K562 (cell line): ENCODE results near the gene RNF114. TPM values are rescaled to one million over a fixed set of nuclear protein-coding genes. Genes with fewer than 3 reads are reported as not detected.

Source experiments
- ELF2 ChIP-seq: fragments of 250-450 bp; sonication (Bioruptor Pico); IDR thresholded peaks from 2 replicates; pipeline ENCODE4 v1.5.0; 2021; ENCODE audit warnings: mild to moderate bottlenecking
- ERF ChIP-seq: fragments of 450-650 bp; formaldehyde crosslinking; IDR thresholded peaks from 2 replicates; pipeline ENCODE4 v1.4.0; 2020; ENCODE audit warnings: mild to moderate bottlenecking, mixed read lengths
- FOXP4 ChIP-seq: sonication (generic); formaldehyde crosslinking; IDR thresholded peaks from 2 replicates; pipeline ENCODE4 v1.8.0; 2022; ENCODE audit warnings: mild to moderate bottlenecking, missing genetic modification reagents, borderline replicate concordance
- GTF2B ChIP-seq: IDR thresholded peaks from 2 replicates; pipeline ENCODE4 v1.6.1; 2011; ENCODE audit not compliant: insufficient read length; ENCODE audit errors: extremely low read depth
- HDGF ChIP-seq: fragments of 450-650 bp; IDR thresholded peaks from 2 replicates; pipeline ENCODE4 v1.6.1; 2016
- HES1 ChIP-seq: fragments of 450-650 bp; IDR thresholded peaks from 2 replicates; pipeline ENCODE4 v1.6.1; 2016; ENCODE audit warnings: low read depth, mild to moderate bottlenecking, moderate library complexity
- HNRNPL ChIP-seq: fragments of 200-400 bp; formaldehyde crosslinking; IDR thresholded peaks from 2 replicates; pipeline ENCODE4 v1.6.1; 2017; ENCODE audit warnings: low read depth, mild to moderate bottlenecking, low read length
- PREB ChIP-seq: sonication (generic); formaldehyde crosslinking; IDR thresholded peaks from 2 replicates; pipeline ENCODE4 v1.8.1; 2023; ENCODE audit warnings: mild to moderate bottlenecking, missing genetic modification reagents
- RBM39 ChIP-seq: fragments of 200-400 bp; formaldehyde crosslinking; optimal IDR thresholded peaks from 2 replicates; pipeline ENCODE3; 2018; ENCODE audit warnings: low read depth, low read length
- SRSF1 ChIP-seq: fragments of 200-400 bp; formaldehyde crosslinking; IDR thresholded peaks from 2 replicates; pipeline ENCODE4 v1.6.1; 2017; ENCODE audit warnings: mild to moderate bottlenecking, low read depth, low read length, moderate library complexity
- ZNF512 ChIP-seq: IDR thresholded peaks from 2 replicates; pipeline ENCODE4 v1.6.1; 2016; ENCODE audit warnings: missing genetic modification characterization, missing compliant biosample characterization
- ZZZ3 ChIP-seq: fragments of 450-650 bp; IDR thresholded peaks from 2 replicates; pipeline ENCODE4 v1.6.1; 2016; ENCODE audit warnings: antibody characterized with exemption, mild to moderate bottlenecking, moderate library complexity
- polyA plus RNA-seq, 8 experiments: library from polyadenylated mRNA; depleted of rRNA in 4 of 8; stranded (reverse) in 5 of 8; unstranded in 3 of 8; fragments of >200 nt; fragmentation: Nextera tagmentation in 2 of 8; fragmentation: Illumina TruSeq in 1 of 8; extraction: Ambion mirVana in 2 of 8; extraction: Trizol in 1 of 8; gene quantifications; 2 replicates each; pipeline versions ENCODE4 v1.2.1 to v1.2.3, GENCODE V29; 2011 to 2014; ENCODE audit warnings: inconsistent platforms in 1 of 8, missing spikeins in 1 of 8
- total RNA-seq, 7 experiments: library from RNA; depleted of rRNA in 6 of 7; stranded (reverse); fragments of >200 nt in 6 of 7; fragmentation: Illumina TruSeq in 2 of 7; extraction: Trizol in 2 of 7; gene quantifications; 2 replicates each; pipeline versions ENCODE4 v1.2.1 to v1.2.3, GENCODE V29; 2011 to 2021; ENCODE audit warnings: low replicate concordance in 1 of 7
- TF ChIP-seq, protein P1 (sequence below): fragments of 450-650 bp; formaldehyde crosslinking; IDR thresholded peaks from 2 replicates; pipeline ENCODE4 v1.4.0; 2022; ENCODE audit warnings: missing genetic modification characterization
- TF ChIP-seq, protein P2 (sequence below): fragments of 250-450 bp; sonication (Bioruptor Pico); IDR thresholded peaks from 2 replicates; pipeline ENCODE4 v1.5.0; 2020; ENCODE audit warnings: mild to moderate bottlenecking
- TF ChIP-seq, protein P3 (sequence below): fragments of 250-450 bp; sonication (Bioruptor Pico); IDR thresholded peaks from 2 replicates; pipeline ENCODE4 v1.5.0; 2021; ENCODE audit warnings: mild to moderate bottlenecking, borderline replicate concordance

The RNF114 gene
- total and polyA plus RNA-seq, 9 of the 15 experiments (the other 6 are each of a cell fraction or from before 2014, with no cell fraction given): 38.6 to 111 (median 62.6) TPM

- no peak for TF ChIP-seq FOXP4
- TF ChIP-seq HDGF: no peak
- TF ChIP-seq, protein P1, sequence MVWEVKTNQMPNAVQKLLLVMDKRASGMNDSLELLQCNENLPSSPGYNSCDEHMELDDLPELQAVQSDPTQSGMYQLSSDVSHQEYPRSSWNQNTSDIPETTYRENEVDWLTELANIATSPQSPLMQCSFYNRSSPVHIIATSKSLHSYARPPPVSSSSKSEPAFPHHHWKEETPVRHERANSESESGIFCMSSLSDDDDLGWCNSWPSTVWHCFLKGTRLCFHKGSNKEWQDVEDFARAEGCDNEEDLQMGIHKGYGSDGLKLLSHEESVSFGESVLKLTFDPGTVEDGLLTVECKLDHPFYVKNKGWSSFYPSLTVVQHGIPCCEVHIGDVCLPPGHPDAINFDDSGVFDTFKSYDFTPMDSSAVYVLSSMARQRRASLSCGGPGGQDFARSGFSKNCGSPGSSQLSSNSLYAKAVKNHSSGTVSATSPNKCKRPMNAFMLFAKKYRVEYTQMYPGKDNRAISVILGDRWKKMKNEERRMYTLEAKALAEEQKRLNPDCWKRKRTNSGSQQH: peak; percentile 61; the same call in 1 of the 2 replicates
- TF ChIP-seq ZNF512 (tag): no peak
- no peak for TF ChIP-seq GTF2B
- no peak for TF ChIP-seq HNRNPL
- TF ChIP-seq, protein P2, sequence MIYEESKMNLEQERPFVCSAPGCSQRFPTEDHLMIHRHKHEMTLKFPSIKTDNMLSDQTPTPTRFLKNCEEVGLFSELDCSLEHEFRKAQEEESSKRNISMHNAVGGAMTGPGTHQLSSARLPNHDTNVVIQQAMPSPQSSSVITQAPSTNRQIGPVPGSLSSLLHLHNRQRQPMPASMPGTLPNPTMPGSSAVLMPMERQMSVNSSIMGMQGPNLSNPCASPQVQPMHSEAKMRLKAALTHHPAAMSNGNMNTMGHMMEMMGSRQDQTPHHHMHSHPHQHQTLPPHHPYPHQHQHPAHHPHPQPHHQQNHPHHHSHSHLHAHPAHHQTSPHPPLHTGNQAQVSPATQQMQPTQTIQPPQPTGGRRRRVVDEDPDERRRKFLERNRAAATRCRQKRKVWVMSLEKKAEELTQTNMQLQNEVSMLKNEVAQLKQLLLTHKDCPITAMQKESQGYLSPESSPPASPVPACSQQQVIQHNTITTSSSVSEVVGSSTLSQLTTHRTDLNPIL (CRISPR knock-in tag): no peak
- no peak for TF ChIP-seq PREB (CRISPR knock-in tag)
- no peak for TF ChIP-seq RBM39
- TF ChIP-seq ERF (CRISPR knock-in tag): no peak
- TF ChIP-seq ZZZ3: no peak
- no peak for TF ChIP-seq HES1
- TF ChIP-seq ELF2 (CRISPR knock-in tag): peak; percentile 47; the same call in 1 of the 2 replicates
- TF ChIP-seq, protein P3, sequence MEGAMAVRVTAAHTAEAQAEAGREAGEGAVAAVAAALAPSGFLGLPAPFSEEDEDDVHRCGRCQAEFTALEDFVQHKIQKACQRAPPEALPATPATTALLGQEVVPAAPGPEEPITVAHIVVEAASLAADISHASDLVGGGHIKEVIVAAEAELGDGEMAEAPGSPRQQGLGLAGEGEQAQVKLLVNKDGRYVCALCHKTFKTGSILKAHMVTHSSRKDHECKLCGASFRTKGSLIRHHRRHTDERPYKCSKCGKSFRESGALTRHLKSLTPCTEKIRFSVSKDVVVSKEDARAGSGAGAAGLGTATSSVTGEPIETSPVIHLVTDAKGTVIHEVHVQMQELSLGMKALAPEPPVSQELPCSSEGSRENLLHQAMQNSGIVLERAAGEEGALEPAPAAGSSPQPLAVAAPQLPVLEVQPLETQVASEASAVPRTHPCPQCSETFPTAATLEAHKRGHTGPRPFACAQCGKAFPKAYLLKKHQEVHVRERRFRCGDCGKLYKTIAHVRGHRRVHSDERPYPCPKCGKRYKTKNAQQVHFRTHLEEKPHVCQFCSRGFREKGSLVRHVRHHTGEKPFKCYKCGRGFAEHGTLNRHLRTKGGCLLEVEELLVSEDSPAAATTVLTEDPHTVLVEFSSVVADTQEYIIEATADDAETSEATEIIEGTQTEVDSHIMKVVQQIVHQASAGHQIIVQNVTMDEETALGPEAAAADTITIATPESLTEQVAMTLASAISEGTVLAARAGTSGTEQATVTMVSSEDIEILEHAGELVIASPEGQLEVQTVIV (CRISPR knock-in tag): no peak
- no peak for TF ChIP-seq SRSF1
Measured at GRCh38 chr20:49983123-49983847, 47.1 kb downstream of the RNF114 start (continued).
